ENCODE measurements around the gene TMEM131.

DNA sequence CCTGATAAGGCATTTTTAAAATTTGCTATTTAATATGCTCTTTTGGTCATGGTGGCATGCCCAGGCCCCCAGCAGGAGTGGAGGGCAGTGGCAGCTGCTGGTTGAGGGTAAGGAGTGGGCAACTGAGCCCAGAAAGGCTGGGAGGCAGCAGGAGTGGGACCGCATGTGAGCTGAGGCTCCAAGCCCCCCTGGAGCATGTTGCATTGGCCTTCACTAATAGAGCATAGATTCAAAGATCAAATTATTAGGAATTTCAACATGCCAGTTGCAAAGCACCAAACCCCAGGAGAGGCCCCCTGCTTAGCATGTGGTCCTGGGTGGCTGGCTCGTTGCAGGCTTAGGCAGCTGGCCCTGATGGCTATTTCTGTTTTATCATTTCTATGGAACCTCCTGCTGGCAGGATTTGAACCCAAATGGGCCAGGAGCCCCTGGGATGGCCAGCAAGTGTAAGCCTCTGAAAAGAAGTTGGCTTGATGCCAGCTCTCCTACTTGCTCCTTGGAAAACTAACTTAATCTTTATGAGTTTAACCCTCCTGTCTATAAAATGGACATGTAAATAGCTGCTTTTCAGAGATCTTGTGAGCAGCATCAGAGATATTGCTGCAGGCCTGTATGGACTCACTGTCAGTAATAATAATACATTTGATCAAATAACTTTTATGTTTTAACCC, 42.1 kb upstream of the TMEM131 start:
- no peak for TF ChIP-seq POLR2A (IDR thresholded peaks at IDR 0.05)
- TF ChIP-seq, protein P1, sequence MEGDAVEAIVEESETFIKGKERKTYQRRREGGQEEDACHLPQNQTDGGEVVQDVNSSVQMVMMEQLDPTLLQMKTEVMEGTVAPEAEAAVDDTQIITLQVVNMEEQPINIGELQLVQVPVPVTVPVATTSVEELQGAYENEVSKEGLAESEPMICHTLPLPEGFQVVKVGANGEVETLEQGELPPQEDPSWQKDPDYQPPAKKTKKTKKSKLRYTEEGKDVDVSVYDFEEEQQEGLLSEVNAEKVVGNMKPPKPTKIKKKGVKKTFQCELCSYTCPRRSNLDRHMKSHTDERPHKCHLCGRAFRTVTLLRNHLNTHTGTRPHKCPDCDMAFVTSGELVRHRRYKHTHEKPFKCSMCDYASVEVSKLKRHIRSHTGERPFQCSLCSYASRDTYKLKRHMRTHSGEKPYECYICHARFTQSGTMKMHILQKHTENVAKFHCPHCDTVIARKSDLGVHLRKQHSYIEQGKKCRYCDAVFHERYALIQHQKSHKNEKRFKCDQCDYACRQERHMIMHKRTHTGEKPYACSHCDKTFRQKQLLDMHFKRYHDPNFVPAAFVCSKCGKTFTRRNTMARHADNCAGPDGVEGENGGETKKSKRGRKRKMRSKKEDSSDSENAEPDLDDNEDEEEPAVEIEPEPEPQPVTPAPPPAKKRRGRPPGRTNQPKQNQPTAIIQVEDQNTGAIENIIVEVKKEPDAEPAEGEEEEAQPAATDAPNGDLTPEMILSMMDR (IDR thresholded peaks at IDR 0.05), result no peak

All from vagina (tissue), 2 donors.